GM12878 (cell line): ENCODE results near the gene KHDC1. TPM values are rescaled to one million over a fixed set of nuclear protein-coding genes. Genes with fewer than 3 reads are reported as not detected.

Experiments
- ATAC-seq: fragments of 200-7000 bp; cut with Tn5 transposase; 3 replicates; pipeline ENCODE4 v1.9.1; 2020; ENCODE audit warnings: mild to moderate bottlenecking, moderate library complexity
- Bru-seq: library from RNA; stranded (reverse); fragments of 400-500 nt; gene quantifications from one replicate; lab custom pipeline; 2021; lab: Mats Ljungman, UMichigan
- BruChase-seq, 2 experiments: library from RNA; stranded (reverse); fragments of 400-500 nt; gene quantifications; one replicate each; lab custom pipeline; 2021; lab: Mats Ljungman, UMichigan
- BruUV-seq: library from RNA; stranded (reverse); fragments of 400-500 nt; replicated peaks from 2 replicates; lab custom pipeline; 2021; lab: Mats Ljungman, UMichigan
- CTCF ChIA-PET: fragments of 300-600 bp; sonication (Branson Sonifier 250); formaldehyde crosslinking; extraction: SDS; loops from one replicate; lab custom pipeline; 2021; ENCODE audit warnings: inconsistent platforms; lab: Yijun Ruan, JAX
- POLR2A ChIA-PET: fragments of 350-600 bp; formaldehyde crosslinking; extraction: SDS; loops from one replicate; lab custom pipeline; 2021; ENCODE audit warnings: inconsistent platforms; lab: Charles Lee
- RAD21 ChIA-PET: fragments of 300-600 bp; sonication (Branson Sonifier 250); formaldehyde crosslinking; loops from one replicate; lab custom pipeline; 2023; ENCODE audit warnings: antibody characterized with exemption; ENCODE audit not compliant: unreplicated experiment; lab: Charles Lee
- SMC1A ChIA-PET: fragments of 300-600 bp; sonication (Branson Sonifier 250); formaldehyde crosslinking; loops from one replicate; lab custom pipeline; 2023; ENCODE audit not compliant: unreplicated experiment, uncharacterized antibody; lab: Charles Lee
- DNase-seq: peaks from one replicate; pipeline ENCODE4 v3.0.0-alpha.2; 2011; ENCODE audit warnings: low read depth, low spot score
- FAIRE-seq: peaks from 3 replicates; lab custom pipeline; 2011; peaks lifted over from hg19 to GRCh38; lab: Jason Lieb, UNC
- H2AFZ ChIP-seq: 2 replicates; pipeline ENCODE4 v1.6.0; 2011; ENCODE audit warnings: low read depth, low read length, control low read depth; ENCODE audit not compliant: control insufficient read depth
- H3K27ac ChIP-seq: 2 replicates; pipeline ENCODE4 v1.5.1; 2011; ENCODE audit warnings: control low read depth; ENCODE audit not compliant: control insufficient read depth, insufficient read depth
- H3K27me3 ChIP-seq, 2 experiments: replicated peaks in 1 of 2; 2 replicates each; pipeline versions ENCODE4 v1.6.0 to v1.6.1; 2011; ENCODE audit warnings: low read length in 1 of 2; ENCODE audit not compliant: control insufficient read depth in 2 of 2, insufficient read depth in 2 of 2
- H3K36me3 ChIP-seq, 2 experiments: 2 replicates each; pipeline ENCODE4 v1.5.1; 2011; ENCODE audit warnings: low read length in 1 of 2; ENCODE audit not compliant: control insufficient read depth in 2 of 2, insufficient read depth in 2 of 2
- H3K4me1 ChIP-seq: 2 replicates; pipeline ENCODE4 v1.6.1; 2011; ENCODE audit warnings: mild to moderate bottlenecking, low read length, moderate library complexity, mixed read lengths; ENCODE audit not compliant: control insufficient read depth, insufficient read depth
- H3K4me2 ChIP-seq: 2 replicates; pipeline ENCODE4 v1.6.0; 2011; ENCODE audit warnings: control low read depth; ENCODE audit not compliant: control insufficient read depth, insufficient read depth
- H3K4me3 ChIP-seq: fragments of 200-600 bp; sonication (generic); 2 replicates; pipeline ENCODE4 v1.5.1; 2016
- H3K79me2 ChIP-seq: 2 replicates; pipeline ENCODE4 v1.6.0; 2011; ENCODE audit warnings: low read length; ENCODE audit not compliant: control insufficient read depth, insufficient read depth
- H3K9ac ChIP-seq: 2 replicates; pipeline ENCODE4 v1.8.0; 2011; ENCODE audit warnings: low read length, control low read depth, mixed read lengths; ENCODE audit not compliant: control insufficient read depth, insufficient read depth
- H3K9me3 ChIP-seq: replicated peaks from 3 replicates; pipeline ENCODE4 v1.5.1; 2011; ENCODE audit warnings: mild to moderate bottlenecking, low read length; ENCODE audit not compliant: control insufficient read depth, insufficient read depth
- H4K20me1 ChIP-seq: 2 replicates; pipeline ENCODE4 v1.6.0; 2011; ENCODE audit not compliant: control insufficient read depth, insufficient read depth
- BACH1 ChIP-seq: fragments of 450-650 bp; IDR thresholded peaks from 2 replicates; pipeline ENCODE4 v1.6.1; 2017; ENCODE audit warnings: mild to moderate bottlenecking, borderline replicate concordance
- CBFB ChIP-seq: IDR thresholded peaks from 2 replicates; pipeline ENCODE4 v1.6.1; 2016; ENCODE audit warnings: antibody characterized with exemption, low read depth
- CREM ChIP-seq: IDR thresholded peaks from 2 replicates; pipeline ENCODE4 v1.6.1; 2014; ENCODE audit warnings: antibody characterized with exemption, low read depth
- ETV6 ChIP-seq, 2 experiments: fragments of 450-650 bp in 1 of 2; IDR thresholded peaks in 1 of 2; conservative IDR thresholded peaks in 1 of 2; 2 replicates each; pipeline ENCODE4 v1.6.1; 2014; ENCODE audit warnings: antibody characterized with exemption in 1 of 2, borderline replicate concordance in 1 of 2, low read depth in 1 of 2, mild to moderate bottlenecking in 1 of 2, moderate library complexity in 1 of 2
- IKZF1 ChIP-seq: fragments of 450-650 bp; conservative IDR thresholded peaks from 2 replicates; pipeline ENCODE4 v1.6.1; 2017; ENCODE audit warnings: antibody characterized with exemption, mild to moderate bottlenecking
- SP1 ChIP-seq: IDR thresholded peaks from one replicate; pipeline ENCODE4 v1.6.1; 2011; ENCODE audit warnings: low read depth, low read length
- ZNF622 ChIP-seq: fragments of 450-650 bp; IDR thresholded peaks from 2 replicates; pipeline ENCODE4 v1.6.1; 2017; ENCODE audit warnings: mild to moderate bottlenecking, inconsistent platforms
- WGBS: methylation state at CpG from one replicate; pipeline ENCODE4 v1.1.6; 2016; ENCODE audit warnings: low lambda C conversion rate; ENCODE audit not compliant: insufficient replicate concordance, insufficient coverage; ENCODE audit errors: missing lambda C conversion rate; 5-methylcytosine and 5-hydroxymethylcytosine counted together
- in situ Hi-C: fragments of 300-500 bp; cut with MboI; formaldehyde crosslinking; loops from 9 replicates; pipeline ENCODE4 v1.14.3; 2018; ENCODE audit warnings: mixed read lengths
- intact Hi-C: fragments of 100-400 bp; cut with micrococcal nuclease; formaldehyde crosslinking; loops from one replicate; pipeline ENCODE4 v1.14.2; 2022; ENCODE audit not compliant: unreplicated experiment
- long read RNA-seq, 2 experiments: library from polyadenylated mRNA; unstranded; transcript quantifications; one replicate each; pipeline ENCODE4 v2.0.0, GENCODE V29; 2019 to 2020
- polyA minus RNA-seq, 3 experiments: library from RNA; depleted of rRNA, polyadenylated mRNA; stranded (reverse); fragments of >200 nt; gene quantifications; 2 replicates each; pipeline ENCODE4 v1.2.3, GENCODE V29; 2011
- polyA plus RNA-seq, 11 experiments: library from polyadenylated mRNA; depleted of rRNA in 4 of 11; unstranded in 6 of 11; stranded (reverse) in 5 of 11; fragments of >200 nt; fragmentation: Nextera tagmentation in 4 of 11; fragmentation: Illumina TruSeq in 1 of 11; extraction: Ambion mirVana in 4 of 11; extraction: Trizol in 1 of 11; gene quantifications; 1 replicate in 1 of 11; 2 replicates in 10 of 11; pipeline versions ENCODE4 v1.2.1 to v1.2.3, GENCODE V29; 2011 to 2016; ENCODE audit warnings: inconsistent platforms in 2 of 11, missing spikeins in 2 of 11, low read depth in 1 of 11
- total RNA-seq, 4 experiments: library from RNA; depleted of rRNA in 3 of 4; stranded (reverse); fragments of >200 nt in 3 of 4; fragmentation: Illumina TruSeq in 1 of 4; extraction: Trizol in 1 of 4; gene quantifications; 2 replicates each; pipeline versions ENCODE4 v1.2.1 to v1.2.3, GENCODE V29; 2013 to 2021
- TF ChIP-seq, protein P1 (sequence below): fragments of 450-650 bp; IDR thresholded peaks from 2 replicates; pipeline ENCODE4 v1.6.1; 2017; ENCODE audit warnings: mild to moderate bottlenecking, moderate library complexity
- TF ChIP-seq, protein P2 (sequence below): IDR thresholded peaks from 2 replicates; pipeline ENCODE4 v1.6.1; 2012; ENCODE audit warnings: low read depth, low read length, improper control_type of control experiment
- TF ChIP-seq, protein P3 (sequence below): fragments of 450-650 bp; conservative IDR thresholded peaks from 2 replicates; pipeline ENCODE4 v1.6.1; 2017; ENCODE audit warnings: mild to moderate bottlenecking, moderate library complexity

The KHDC1 gene
- total RNA-seq (2013; cell fraction: nucleolus; rRNA removed): 6.0 and 6.1 TPM in 2 replicates
- 3.3 and 3.4 TPM in 2 replicates for total RNA-seq (2014; rRNA removed)
- 3.8 and 4.7 TPM in 2 replicates for total RNA-seq (2014; rRNA removed; fragmentation: Illumina TruSeq; extraction: Trizol)
- 5.3 and 6.4 TPM in 2 replicates for total RNA-seq (2021)
- 3.1 TPM for polyA plus RNA-seq (2011; ENCODE audit: low read depth)
- 2.9 and 4.9 TPM in 2 replicates for polyA plus RNA-seq (2011; rRNA removed)
- 6.8 and 8.0 TPM in 2 replicates for polyA plus RNA-seq (2011; cell fraction: cytosol; rRNA removed)
- polyA plus RNA-seq (2011; cell fraction: nucleus; rRNA removed): 10.9 and 13.6 TPM in 2 replicates
- 3.7 and 4.0 TPM in 2 replicates for polyA plus RNA-seq (2012)
- 4.6 and 4.9 TPM in 2 replicates for polyA plus RNA-seq (2014; fragmentation: Illumina TruSeq; extraction: Trizol)
- polyA plus RNA-seq (2014; fragmentation: Nextera tagmentation; extraction: Ambion mirVana): 1 to 10 TPM; 7.6 to 8.7 TPM
- 7.5 and 7.6 TPM in 2 replicates for polyA plus RNA-seq (2014; rRNA removed)
- 1 to 10 TPM; 6.1 to 6.6 TPM for polyA plus RNA-seq (2016; fragmentation: Nextera tagmentation; extraction: Ambion mirVana)
- 2.9 and 5.9 TPM in 2 replicates for polyA minus RNA-seq (2011; rRNA and poly(A)+ RNA removed)
- polyA minus RNA-seq (2011; cell fraction: cytosol; rRNA and poly(A)+ RNA removed): 2.0 and 2.2 TPM in 2 replicates
- polyA minus RNA-seq (2011; cell fraction: nucleus; rRNA and poly(A)+ RNA removed): 10.4 and 18.6 TPM in 2 replicates
- percentile 46 among the genes with signal in this experiment for Bru-seq, nascent RNA
- percentile 36 among the genes with signal in this experiment for BruChase-seq, experiment 1, labeled RNA remaining after a 6-hour chase
- BruChase-seq, experiment 2, labeled RNA remaining after a 2-hour chase: percentile 40 among the genes with signal in this experiment
- long read RNA-seq, experiment 1, partial matches to known transcripts: 0 of 9 reads
- long read RNA-seq, experiment 1, other reads (novel, unspliced or antisense): 7 of 9 reads
- long read RNA-seq, experiment 2, transcript KHDC1-205 (3 exons, 2,053 nt): major isoform, 14 of 43 reads
- long read RNA-seq, experiment 2, partial matches to known transcripts: 4 of 43 reads
- long read RNA-seq, experiment 2, other reads (novel, unspliced or antisense): 21 of 43 reads

- Histone ChIP-seq H3K27me3 (no peaks in the 10 kb centered on the region), H3K27ac (peak within 1 kb of the TSS; percentile 74), H3K36me3 (no peaks in the 10 kb centered on the region), H3K79me2 (peaks cover 12% of the 10 kb centered on the region), H2AFZ (peak within 1 kb of the TSS; percentile 99), H4K20me1 (no peaks in the 10 kb centered on the region), H3K4me1 (peaks cover 10% of the 10 kb centered on the region), H3K4me3 (peak within 1 kb of the TSS; percentile 99), H3K9me3 (no peaks in the 10 kb centered on the region), H3K4me2 (peak within 1 kb of the TSS; percentile 98), H3K9ac (peak within 1 kb of the TSS; percentile 88)
- RAD21 ChIA-PET: no interaction called here
- in situ Hi-C loops: no loop called here
- no TSS peak for BruUV-seq
- 1% methylated on average over 53 of the region's 63 CpGs for WGBS
- DNase-seq (no peak), ATAC-seq (peak; percentile 92), FAIRE-seq (no peak)
- SMC1A ChIA-PET: interaction anchor here (1.0 to 1.4 kb wide), 2 partner anchors 18 to 64 kb away, joined by 3 to 4 read pairs; no protein-coding TSS in a partner anchor
- CTCF ChIA-PET: no interaction called here
- intact Hi-C loops: no loop called here
- POLR2A ChIA-PET: no interaction called here
- TF ChIP-seq, protein P1, sequence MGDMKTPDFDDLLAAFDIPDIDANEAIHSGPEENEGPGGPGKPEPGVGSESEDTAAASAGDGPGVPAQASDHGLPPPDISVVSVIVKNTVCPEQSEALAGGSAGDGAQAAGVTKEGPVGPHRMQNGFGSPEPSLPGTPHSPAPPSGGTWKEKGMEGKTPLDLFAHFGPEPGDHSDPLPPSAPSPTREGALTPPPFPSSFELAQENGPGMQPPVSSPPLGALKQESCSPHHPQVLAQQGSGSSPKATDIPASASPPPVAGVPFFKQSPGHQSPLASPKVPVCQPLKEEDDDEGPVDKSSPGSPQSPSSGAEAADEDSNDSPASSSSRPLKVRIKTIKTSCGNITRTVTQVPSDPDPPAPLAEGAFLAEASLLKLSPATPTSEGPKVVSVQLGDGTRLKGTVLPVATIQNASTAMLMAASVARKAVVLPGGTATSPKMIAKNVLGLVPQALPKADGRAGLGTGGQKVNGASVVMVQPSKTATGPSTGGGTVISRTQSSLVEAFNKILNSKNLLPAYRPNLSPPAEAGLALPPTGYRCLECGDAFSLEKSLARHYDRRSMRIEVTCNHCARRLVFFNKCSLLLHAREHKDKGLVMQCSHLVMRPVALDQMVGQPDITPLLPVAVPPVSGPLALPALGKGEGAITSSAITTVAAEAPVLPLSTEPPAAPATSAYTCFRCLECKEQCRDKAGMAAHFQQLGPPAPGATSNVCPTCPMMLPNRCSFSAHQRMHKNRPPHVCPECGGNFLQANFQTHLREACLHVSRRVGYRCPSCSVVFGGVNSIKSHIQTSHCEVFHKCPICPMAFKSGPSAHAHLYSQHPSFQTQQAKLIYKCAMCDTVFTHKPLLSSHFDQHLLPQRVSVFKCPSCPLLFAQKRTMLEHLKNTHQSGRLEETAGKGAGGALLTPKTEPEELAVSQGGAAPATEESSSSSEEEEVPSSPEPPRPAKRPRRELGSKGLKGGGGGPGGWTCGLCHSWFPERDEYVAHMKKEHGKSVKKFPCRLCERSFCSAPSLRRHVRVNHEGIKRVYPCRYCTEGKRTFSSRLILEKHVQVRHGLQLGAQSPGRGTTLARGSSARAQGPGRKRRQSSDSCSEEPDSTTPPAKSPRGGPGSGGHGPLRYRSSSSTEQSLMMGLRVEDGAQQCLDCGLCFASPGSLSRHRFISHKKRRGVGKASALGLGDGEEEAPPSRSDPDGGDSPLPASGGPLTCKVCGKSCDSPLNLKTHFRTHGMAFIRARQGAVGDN: peak; percentile 86
- TF ChIP-seq IKZF1: peak; percentile 65; the same call in 1 of the 2 replicates
- 0 out of 2 replicates have a peak, but pooled peaks have one; percentile 57 for TF ChIP-seq CBFB
- no peak for TF ChIP-seq ZNF622
- TF ChIP-seq BACH1: 0 out of 2 replicates have a peak, but pooled peaks have one; percentile 52
- TF ChIP-seq CREM: peak; percentile 39; the same call in 1 of the 2 replicates
- TF ChIP-seq, protein P2, sequence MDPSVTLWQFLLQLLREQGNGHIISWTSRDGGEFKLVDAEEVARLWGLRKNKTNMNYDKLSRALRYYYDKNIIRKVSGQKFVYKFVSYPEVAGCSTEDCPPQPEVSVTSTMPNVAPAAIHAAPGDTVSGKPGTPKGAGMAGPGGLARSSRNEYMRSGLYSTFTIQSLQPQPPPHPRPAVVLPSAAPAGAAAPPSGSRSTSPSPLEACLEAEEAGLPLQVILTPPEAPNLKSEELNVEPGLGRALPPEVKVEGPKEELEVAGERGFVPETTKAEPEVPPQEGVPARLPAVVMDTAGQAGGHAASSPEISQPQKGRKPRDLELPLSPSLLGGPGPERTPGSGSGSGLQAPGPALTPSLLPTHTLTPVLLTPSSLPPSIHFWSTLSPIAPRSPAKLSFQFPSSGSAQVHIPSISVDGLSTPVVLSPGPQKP: 0 out of 2 replicates have a peak, but pooled peaks have one; percentile 55
- TF ChIP-seq ETV6 (conservative IDR thresholded peaks at IDR 0.05 in 1 of 2, IDR thresholded peaks at IDR 0.05 in 1 of 2; ENCODE audit: borderline replicate concordance in 1 of 2, low read depth in 1 of 2): peak in 1 of 2 experiments; percentile 40; a peak in 1 of 4 replicates
- TF ChIP-seq, protein P3, sequence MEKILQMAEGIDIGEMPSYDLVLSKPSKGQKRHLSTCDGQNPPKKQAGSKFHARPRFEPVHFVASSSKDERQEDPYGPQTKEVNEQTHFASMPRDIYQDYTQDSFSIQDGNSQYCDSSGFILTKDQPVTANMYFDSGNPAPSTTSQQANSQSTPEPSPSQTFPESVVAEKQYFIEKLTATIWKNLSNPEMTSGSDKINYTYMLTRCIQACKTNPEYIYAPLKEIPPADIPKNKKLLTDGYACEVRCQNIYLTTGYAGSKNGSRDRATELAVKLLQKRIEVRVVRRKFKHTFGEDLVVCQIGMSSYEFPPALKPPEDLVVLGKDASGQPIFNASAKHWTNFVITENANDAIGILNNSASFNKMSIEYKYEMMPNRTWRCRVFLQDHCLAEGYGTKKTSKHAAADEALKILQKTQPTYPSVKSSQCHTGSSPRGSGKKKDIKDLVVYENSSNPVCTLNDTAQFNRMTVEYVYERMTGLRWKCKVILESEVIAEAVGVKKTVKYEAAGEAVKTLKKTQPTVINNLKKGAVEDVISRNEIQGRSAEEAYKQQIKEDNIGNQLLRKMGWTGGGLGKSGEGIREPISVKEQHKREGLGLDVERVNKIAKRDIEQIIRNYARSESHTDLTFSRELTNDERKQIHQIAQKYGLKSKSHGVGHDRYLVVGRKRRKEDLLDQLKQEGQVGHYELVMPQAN: peak; percentile 45; the same call in 1 of the 2 replicates
- no peak for TF ChIP-seq SP1
These were observed at the start of gene KHDC1 for GRCh38 chr6:73262671-73263569. KHDC1 (minus strand) TSS chr6:73263196; CDS start chr6:73242517, 20,679 bp downstream.
